H1 (cell line): Measurements from ENCODE around the gene TBC1D24. TPM values are rescaled to one million over a fixed set of nuclear protein-coding genes. Genes with fewer than 3 reads are reported as not detected.

Experiments used
- ATF2 ChIP-seq: IDR thresholded peaks from 2 replicates; pipeline ENCODE4 v1.6.1; 2012; ENCODE audit warnings: low read length, inconsistent platforms
- BRCA1 ChIP-seq: IDR thresholded peaks from 2 replicates; pipeline ENCODE4 v1.6.1; 2012; ENCODE audit warnings: low read depth, low read length, improper control_type of control experiment
- PHF8 ChIP-seq: fragments of 200-600 bp; sonication (generic); conservative IDR thresholded peaks from 2 replicates; pipeline ENCODE4 v1.7.1; 2012; ENCODE audit warnings: low read depth, mild to moderate bottlenecking, inconsistent platforms, low read length, moderate library complexity
- polyA plus RNA-seq, 7 experiments: library from polyadenylated mRNA; depleted of rRNA in 3 of 7; stranded (reverse) in 5 of 7; unstranded in 2 of 7; fragments of >200 nt in 5 of 7; fragments of 200-250 nt in 2 of 7; gene quantifications; 1 replicate in 5 of 7; 2 replicates in 1 of 7; 4 replicates in 1 of 7; pipeline versions ENCODE4 v1.2.1 to v1.2.3, GENCODE V29; 2011 to 2013; ENCODE audit warnings: missing spikeins in 2 of 7, mixed read lengths in 2 of 7
- total RNA-seq: library from RNA; stranded (reverse); fragmentation: NEBNext Ultra II Directional; extraction: Animal tissue kit (Norgen Biotek cat#: 25700); gene quantifications from 2 replicates; pipeline ENCODE4 v1.2.1, GENCODE V29; 2021

Gene TBC1D24
- total and polyA plus RNA-seq, 2 of the 8 experiments (the other 6 are each of a cell fraction or from before 2014, with no cell fraction given), result 8.7 to 21.5 TPM

GRCh38 chr16:2493605-2494004 lies 18.7 kb downstream of the TBC1D24 start (continued):
- TF ChIP-seq ATF2, result no peak
- no peak for TF ChIP-seq BRCA1
- no peak for TF ChIP-seq PHF8
